Midbrain (tissue), 1 donor: ENCODE measurements around the gene DENND4C.
"Not testable (repeated sequence)": the region's sequence is repeated elsewhere in the genome, so short reads cannot be mapped to it uniquely, and the experiment has no call there.

Experiments
- DNase-seq: peaks from one replicate; lab custom pipeline; 2025; lab: John Stamatoyannopoulos, UW

The DENND4C gene

GRCh38 chr9:19375538-19375937, 145.0 kb downstream of the DENND4C start:
- DNase-seq = no peak

- DNase-seq = no peak
Measured at GRCh38 chr9:19376931-19377330, 146.4 kb downstream of the DENND4C start.

GRCh38 chr9:19378164-19378563, 147.7 kb downstream of the DENND4C start:
- no peak for DNase-seq

DNA sequence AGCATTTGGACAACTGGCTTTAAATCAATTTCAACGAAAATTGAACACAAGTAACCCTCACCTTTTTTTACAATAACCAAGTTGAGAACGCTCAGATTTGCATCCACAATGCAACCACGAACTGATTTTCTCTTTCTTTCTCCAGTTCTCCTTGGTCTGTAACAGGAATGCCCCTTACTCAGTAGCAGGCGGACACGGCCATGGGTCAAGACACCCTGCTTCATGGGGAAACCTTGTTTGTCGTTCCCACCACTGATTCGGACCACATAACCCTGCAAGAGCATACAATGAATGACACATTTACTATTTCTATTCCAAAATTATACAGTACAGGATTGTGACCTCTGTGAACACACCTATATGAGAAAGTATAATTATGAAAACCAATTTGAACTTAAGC, 148.2 kb downstream of the DENND4C start:
- no peak for DNase-seq

DNA sequence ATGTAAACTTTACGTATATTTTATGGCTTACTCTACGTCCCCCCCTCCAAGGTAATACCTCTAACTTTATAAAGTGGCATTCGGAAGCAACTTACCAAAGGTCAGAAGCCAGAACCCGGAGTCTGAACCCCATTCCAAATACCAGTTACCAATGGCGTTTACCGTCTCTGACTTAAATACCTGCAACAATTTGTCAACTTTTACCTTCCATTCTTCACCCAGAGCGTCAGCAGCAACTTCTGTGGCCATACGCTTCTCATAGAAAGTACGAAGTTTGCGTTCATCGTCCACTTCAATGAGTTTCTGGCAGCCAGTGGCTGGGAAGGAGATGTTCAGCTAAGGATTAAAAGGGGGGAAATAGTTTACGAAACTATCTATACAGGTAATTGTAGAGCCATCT, 148.8 kb downstream of the DENND4C start:
- no peak for DNase-seq

DNA sequence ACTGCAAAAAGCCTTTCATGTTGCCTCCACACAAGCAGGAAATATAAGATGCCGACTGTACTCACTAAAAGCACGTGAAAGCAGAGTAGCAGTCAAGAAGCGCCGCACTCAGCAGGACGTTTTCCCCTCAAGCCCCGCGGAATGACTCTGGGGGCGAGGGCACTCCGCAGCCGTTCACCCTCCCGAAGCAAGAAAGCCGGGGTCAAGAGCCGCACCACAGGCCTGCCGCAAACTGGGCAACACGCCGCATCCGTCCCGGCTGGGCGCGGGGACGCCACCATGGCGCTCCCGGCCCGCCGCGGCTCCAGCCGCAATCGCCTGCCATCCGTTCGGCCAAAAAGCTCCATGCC, 149.2 kb downstream of the DENND4C start:
- no peak for DNase-seq

- no peak for DNase-seq
Measured at GRCh38 chr9:19380826-19381075, 150.3 kb downstream of the DENND4C start.

DNA sequence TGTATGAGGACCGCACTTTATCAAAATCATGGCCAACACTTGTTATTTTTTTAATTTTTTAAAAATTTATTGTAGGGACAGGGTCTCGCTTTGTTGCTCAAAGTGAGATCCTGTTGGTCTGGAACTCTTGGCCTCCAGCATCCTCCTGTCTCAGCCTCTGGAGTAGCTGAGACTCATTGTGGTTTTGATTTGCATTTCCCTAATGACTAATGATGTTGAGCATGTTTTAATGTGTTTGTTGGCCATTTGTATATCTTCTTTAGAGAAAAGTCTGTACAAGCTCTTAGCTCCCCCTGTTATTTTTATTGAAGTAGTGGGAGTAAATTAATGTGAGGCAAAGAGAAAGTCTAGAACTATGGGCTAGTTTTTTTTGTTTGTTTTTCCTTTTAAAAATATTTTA, 151.2 kb downstream of the DENND4C start:
- DNase-seq = no peak

GRCh38 chr9:19385212-19385611, 154.7 kb downstream of the DENND4C start:
- not testable (repeated sequence) for DNase-seq

- no peak for DNase-seq
Measured at GRCh38 chr9:19385786-19386501, 155.5 kb downstream of the DENND4C start.

GRCh38 chr9:19386502-19387044, 156.1 kb downstream of the DENND4C start:
- DNase-seq = no peak

- no peak for DNase-seq
Measured at GRCh38 chr9:19387317-19387716, 156.8 kb downstream of the DENND4C start.

DNA sequence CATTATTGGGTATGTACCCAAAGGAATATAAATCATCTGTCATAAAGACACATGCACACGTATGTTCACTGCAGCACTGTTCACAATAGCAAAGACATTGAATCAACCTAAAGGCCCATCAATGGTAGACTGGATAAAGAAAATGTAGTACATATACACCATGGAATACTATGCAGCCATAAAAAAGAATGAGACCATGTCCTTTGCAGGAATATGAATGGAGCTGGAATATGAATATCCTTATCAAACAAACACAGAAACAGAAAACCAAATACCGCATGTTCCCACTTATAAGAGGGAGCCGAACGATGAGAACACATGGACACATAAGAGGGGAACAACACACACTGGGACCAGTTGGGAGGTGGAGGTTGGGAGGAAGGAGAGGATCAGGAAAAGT, 159.0 kb downstream of the DENND4C start:
- DNase-seq = not testable (repeated sequence)

- no peak for DNase-seq
Measured at GRCh38 chr9:19397845-19398244, 167.4 kb downstream of the DENND4C start.

GRCh38 chr9:19403231-19403630, 172.7 kb downstream of the DENND4C start:
- not testable (repeated sequence) for DNase-seq

DNA sequence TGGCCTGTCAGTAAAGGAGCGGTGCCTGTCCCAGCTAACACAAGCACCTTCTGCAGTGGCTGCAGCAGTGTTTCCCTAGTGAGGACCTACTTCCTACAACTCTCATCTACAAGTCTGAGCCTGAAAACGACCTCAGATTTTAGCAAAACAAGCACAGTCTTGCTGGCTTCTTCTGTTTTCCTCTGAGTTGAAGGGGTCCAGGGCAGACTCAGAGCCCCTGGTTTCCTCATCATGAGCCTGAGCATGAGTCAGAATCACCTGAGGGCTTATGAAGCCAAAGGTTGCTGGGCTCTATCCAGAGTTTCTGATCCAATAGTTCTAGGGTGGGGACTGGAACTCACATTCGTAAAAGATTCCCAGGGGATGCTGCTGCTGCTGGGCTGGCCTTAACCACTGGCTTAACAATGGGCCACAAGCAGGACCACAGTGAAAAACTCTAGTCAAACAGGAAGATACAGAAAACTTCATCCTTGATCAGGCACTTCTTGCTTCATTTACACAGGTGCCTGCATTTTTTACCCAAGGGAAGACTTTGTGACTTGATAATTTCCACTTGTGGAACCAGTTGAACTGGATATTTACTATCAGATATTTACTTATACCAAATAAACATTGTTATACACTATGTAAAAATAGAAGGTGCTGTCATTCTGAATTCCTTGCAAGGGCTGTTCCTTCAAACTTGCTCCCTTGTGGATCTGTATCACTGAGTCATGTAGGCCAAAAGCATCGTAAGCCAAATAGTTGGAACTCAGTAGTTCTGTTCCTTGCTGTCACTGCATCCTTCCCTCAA, 174.0 kb downstream of the DENND4C start:
- DNase-seq = no peak

GRCh38 chr9:19405771-19406170, 175.3 kb downstream of the DENND4C start:
- DNase-seq = no peak

- DNase-seq = no peak
Measured at GRCh38 chr9:19408316-19408692, 177.8 kb downstream of the DENND4C start.

- peak; percentile 90 for DNase-seq
Measured at GRCh38 chr9:19408693-19409400, 178.4 kb downstream of the DENND4C start, which contains the start of gene ACER2. ACER2 (plus strand) TSS chr9:19409009; CDS start chr9:19409085, 76 bp downstream.

- no peak for DNase-seq
Measured at GRCh38 chr9:19409401-19410194, 179.1 kb downstream of the DENND4C start.

DNA sequence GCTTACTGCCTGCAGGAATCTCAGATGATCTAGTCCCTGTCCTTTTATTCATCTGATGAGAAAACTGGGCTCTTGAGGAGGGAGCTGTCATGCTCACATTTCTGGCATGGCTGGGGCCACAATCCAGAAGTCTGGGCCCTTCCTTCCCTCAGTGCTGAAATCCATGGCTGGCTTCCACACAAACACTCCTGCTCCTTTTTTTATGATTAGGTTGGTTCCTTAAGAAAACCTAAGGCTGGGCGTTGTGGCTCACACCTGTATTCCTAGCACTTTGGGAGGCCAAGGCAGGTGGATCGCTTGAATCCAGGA, 179.7 kb downstream of the DENND4C start:
- DNase-seq = no peak

- DNase-seq = no peak
Measured at GRCh38 chr9:19410594-19410993, 180.1 kb downstream of the DENND4C start.
